ENCODE results near the gene BRSK1. TPM values are rescaled to one million over a fixed set of nuclear protein-coding genes. Genes with fewer than 3 reads are reported as not detected.

The BRSK1 gene
- total RNA-seq, 1 donor from 2014 or later, result 5.9 TPM

- Mint-ChIP-seq H3K27ac (no peak overlapping the region), H3K36me3 (ENCODE audit: low read depth) (peaks cover 1% of the 10 kb centered on the region), H3K27me3 (no peaks in the 10 kb centered on the region), H3K4me3 (no peak overlapping the region), H3K9me3 (no peaks in the 10 kb centered on the region), H3K4me1 (peaks cover 6% of the 10 kb centered on the region)
- no peak for DNase-seq
- intact Hi-C loops (cut with micrococcal nuclease), result no loop called here
Observed at GRCh38 chr19:55310498-55310897, 26.7 kb downstream of the BRSK1 start.

- H3K36me3 Mint-ChIP-seq (ENCODE audit: low read depth), result no peaks in the 10 kb centered on the region
- no peak for DNase-seq
- no peak overlapping the region for H3K4me3 Mint-ChIP-seq
- peaks cover 2% of the 10 kb centered on the region for H3K4me1 Mint-ChIP-seq
- intact Hi-C loops (cut with micrococcal nuclease), result no loop called here
- H3K9me3 Mint-ChIP-seq, result no peaks in the 10 kb centered on the region
- no peak overlapping the region for H3K27ac Mint-ChIP-seq
- no peaks in the 10 kb centered on the region for H3K27me3 Mint-ChIP-seq
Observed at GRCh38 chr19:55311397-55311796, 27.6 kb downstream of the BRSK1 start.

DNA sequence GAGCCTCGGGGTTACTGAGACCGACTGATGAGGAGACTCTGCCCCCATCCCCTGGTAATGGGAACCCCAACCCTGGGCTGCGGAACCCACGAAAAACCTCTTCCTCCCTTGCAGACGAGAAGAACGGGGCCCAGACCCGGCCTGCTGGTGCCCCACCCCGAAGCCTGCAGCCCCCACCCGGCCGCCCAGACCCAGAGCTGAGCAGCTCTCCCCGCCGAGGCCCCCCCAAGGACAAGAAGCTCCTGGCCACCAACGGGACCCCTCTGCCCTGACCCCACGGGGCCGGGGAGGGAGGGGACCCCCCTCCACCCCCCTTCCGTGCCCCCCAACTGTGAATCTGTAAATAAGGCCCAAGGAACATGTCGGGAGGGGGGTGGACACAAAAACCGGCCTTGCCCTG is 28.0 kb downstream of the BRSK1 start:
- no peaks in the 10 kb centered on the region for H3K27me3 Mint-ChIP-seq
- H3K4me3 Mint-ChIP-seq, result no peak overlapping the region
- intact Hi-C loops (cut with micrococcal nuclease), result no loop called here
- H3K4me1 Mint-ChIP-seq, result peaks cover 2% of the 10 kb centered on the region
- no peaks in the 10 kb centered on the region for H3K9me3 Mint-ChIP-seq
- H3K36me3 Mint-ChIP-seq (ENCODE audit: low read depth), result no peaks in the 10 kb centered on the region
- no peak overlapping the region for H3K27ac Mint-ChIP-seq
- no peak for DNase-seq

DNA sequence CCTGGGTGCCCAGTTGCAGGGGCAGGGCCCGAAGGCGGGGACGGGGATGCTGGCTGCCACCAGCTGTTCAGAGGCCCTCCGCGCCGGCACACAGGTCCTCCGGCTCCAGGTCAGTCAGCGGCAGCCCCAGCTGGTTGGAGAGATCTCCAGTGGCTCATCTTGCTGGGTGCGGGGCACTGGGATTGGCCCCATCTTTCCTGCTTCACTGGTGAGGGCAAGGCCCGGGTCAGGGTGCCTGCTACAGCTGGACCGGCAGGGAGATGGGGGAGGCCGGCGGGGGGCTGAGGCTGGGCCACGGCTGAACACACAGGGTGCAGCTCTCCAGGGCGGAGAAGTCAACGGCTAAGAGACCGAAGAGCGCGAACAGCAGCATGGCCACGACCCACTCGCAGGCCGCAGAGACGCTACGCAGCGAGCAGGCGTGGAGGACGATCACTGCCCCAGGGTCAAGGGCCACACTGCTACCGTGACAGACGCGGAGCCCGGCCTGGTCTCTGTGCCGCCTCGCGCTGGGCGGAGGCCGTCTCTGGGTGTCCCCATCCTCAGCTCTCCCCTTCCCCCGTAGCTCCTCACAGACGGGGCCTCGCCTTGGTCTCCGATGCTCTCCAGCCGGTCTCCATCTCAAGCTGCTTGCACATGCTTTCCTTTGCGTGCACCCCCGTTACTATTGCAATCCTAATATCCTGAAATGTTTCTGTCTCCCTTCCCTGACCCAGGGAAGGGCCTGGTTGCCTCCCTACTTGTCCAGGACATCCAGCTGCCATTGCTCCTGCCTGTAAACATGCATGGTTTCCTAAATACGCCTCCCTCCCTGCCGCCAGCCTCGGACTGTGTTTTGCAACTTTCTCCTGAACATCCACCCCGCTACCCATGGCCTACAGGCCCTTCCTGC is 29.1 kb downstream of the BRSK1 start:
- Mint-ChIP-seq H3K4me1 (peaks cover 2% of the 10 kb centered on the region), H3K4me3 (no peak overlapping the region), H3K9me3 (no peaks in the 10 kb centered on the region), H3K27ac (no peak overlapping the region), H3K27me3 (no peaks in the 10 kb centered on the region), H3K36me3 (ENCODE audit: low read depth) (no peaks in the 10 kb centered on the region)
- intact Hi-C loops (cut with micrococcal nuclease), result no loop called here
- DNase-seq, result no peak

- peaks cover 2% of the 10 kb centered on the region for H3K4me1 Mint-ChIP-seq
- H3K27me3 Mint-ChIP-seq, result no peaks in the 10 kb centered on the region
- no peak overlapping the region for H3K4me3 Mint-ChIP-seq
- intact Hi-C loops (cut with micrococcal nuclease), result no loop called here
- H3K36me3 Mint-ChIP-seq (ENCODE audit: low read depth), result no peaks in the 10 kb centered on the region
- no peak for DNase-seq
- H3K9me3 Mint-ChIP-seq, result no peaks in the 10 kb centered on the region
- no peak overlapping the region for H3K27ac Mint-ChIP-seq
Observed at GRCh38 chr19:55314396-55314795, 30.6 kb downstream of the BRSK1 start.

- Mint-ChIP-seq H3K9me3 (no peaks in the 10 kb centered on the region), H3K27me3 (no peaks in the 10 kb centered on the region), H3K27ac (no peak overlapping the region), H3K36me3 (ENCODE audit: low read depth) (no peaks in the 10 kb centered on the region), H3K4me1 (peaks cover 2% of the 10 kb centered on the region), H3K4me3 (no peak overlapping the region)
- DNase-seq, result no peak
- intact Hi-C loops (cut with micrococcal nuclease), result no loop called here
Observed at GRCh38 chr19:55315956-55316525, 32.2 kb downstream of the BRSK1 start.

DNA sequence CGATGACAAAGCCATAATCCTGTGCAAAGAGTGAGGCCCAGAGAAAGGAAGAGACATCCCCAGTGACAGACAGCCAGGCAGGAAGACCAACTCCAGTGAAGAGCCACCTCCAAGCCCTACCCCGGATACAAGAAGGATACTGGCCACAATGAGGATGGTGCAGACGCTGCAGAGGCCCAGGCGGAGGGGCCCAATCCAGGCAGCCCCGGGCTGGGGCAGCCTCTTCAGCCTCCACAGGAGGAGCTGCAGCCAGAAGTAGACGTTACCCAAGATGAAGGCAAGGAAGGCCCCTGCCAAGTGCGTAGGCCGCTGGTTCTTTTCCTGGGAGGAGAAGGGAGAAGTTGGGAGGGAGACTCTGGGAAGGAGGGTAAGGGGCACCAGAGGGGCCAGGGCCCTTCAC is 32.8 kb downstream of the BRSK1 start:
- Mint-ChIP-seq H3K9me3 (no peaks in the 10 kb centered on the region), H3K4me3 (no peak overlapping the region), H3K27me3 (peaks cover 2% of the 10 kb centered on the region), H3K4me1 (peaks cover 3% of the 10 kb centered on the region), H3K36me3 (ENCODE audit: low read depth) (no peaks in the 10 kb centered on the region), H3K27ac (no peak overlapping the region)
- no peak for DNase-seq
- intact Hi-C loops (cut with micrococcal nuclease), result no loop called here

GRCh38 chr19:55319785-55320184 is 36.0 kb downstream of the BRSK1 start:
- no peaks in the 10 kb centered on the region for H3K9me3 Mint-ChIP-seq
- no peak overlapping the region for H3K27ac Mint-ChIP-seq

GRCh38 chr19:55320844-55321419 is 37.1 kb downstream of the BRSK1 start:
- Mint-ChIP-seq H3K9me3 (no peaks in the 10 kb centered on the region), H3K36me3 (ENCODE audit: low read depth) (no peaks in the 10 kb centered on the region), H3K27ac (no peak overlapping the region), H3K27me3 (peaks cover 10% of the 10 kb centered on the region), H3K4me3 (no peak overlapping the region), H3K4me1 (peaks cover 5% of the 10 kb centered on the region)
- no peak for DNase-seq
- intact Hi-C loops (cut with micrococcal nuclease), result no loop called here

More at GRCh38 chr19:55319785-55320184, 36.0 kb downstream of the BRSK1 start:
- Mint-ChIP-seq H3K4me1 (peaks cover 7% of the 10 kb centered on the region), H3K4me3 (no peak overlapping the region), H3K27me3 (peaks cover 10% of the 10 kb centered on the region), H3K36me3 (ENCODE audit: low read depth) (no peaks in the 10 kb centered on the region)
- intact Hi-C loops (cut with micrococcal nuclease), result no loop called here
- no peak for DNase-seq

DNA sequence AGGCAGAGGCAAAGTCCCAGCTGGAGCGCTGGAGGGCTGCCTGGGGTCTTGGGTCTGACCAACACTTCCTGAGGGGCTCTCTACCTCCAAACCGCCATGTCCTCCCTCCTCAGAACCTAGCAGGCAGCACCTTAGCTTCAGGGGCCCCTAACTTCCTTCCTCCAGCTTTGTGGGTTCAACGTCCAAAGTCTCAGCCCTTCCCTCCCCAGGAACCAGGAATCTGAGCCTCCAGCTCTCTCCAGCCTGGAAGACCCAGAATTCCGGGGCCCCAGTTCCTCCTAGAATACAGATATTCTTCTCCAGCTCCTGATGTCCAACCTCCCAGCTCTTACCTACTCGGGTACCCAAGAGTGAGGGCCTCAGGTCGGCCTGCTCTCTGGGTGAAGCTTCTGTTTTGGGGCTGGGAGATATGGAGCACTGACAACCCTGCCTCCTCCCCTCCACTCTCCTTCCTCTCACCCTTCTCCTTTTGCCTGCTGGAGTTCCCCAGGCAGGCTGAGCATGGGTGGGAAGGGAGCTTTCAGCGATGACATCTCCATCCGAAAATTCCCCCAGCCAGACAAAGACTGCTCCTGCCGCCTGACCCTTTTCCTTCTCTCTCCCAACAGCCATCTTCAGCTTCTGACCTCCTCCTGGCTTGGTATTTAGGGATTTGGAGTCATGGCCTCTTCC is 37.8 kb downstream of the BRSK1 start:
- H3K27ac Mint-ChIP-seq, result no peak overlapping the region
- peaks cover 5% of the 10 kb centered on the region for H3K4me1 Mint-ChIP-seq
- intact Hi-C loops (cut with micrococcal nuclease), result no loop called here
- DNase-seq, result no peak
- no peaks in the 10 kb centered on the region for H3K36me3 Mint-ChIP-seq (ENCODE audit: low read depth)
- no peaks in the 10 kb centered on the region for H3K9me3 Mint-ChIP-seq
- peaks cover 12% of the 10 kb centered on the region for H3K27me3 Mint-ChIP-seq
- no peak overlapping the region for H3K4me3 Mint-ChIP-seq

- H3K27ac Mint-ChIP-seq, result no peak overlapping the region
- no peaks in the 10 kb centered on the region for H3K9me3 Mint-ChIP-seq
- intact Hi-C loops (cut with micrococcal nuclease), result no loop called here
- no peaks in the 10 kb centered on the region for H3K36me3 Mint-ChIP-seq (ENCODE audit: low read depth)
- no peak overlapping the region for H3K4me3 Mint-ChIP-seq
- H3K4me1 Mint-ChIP-seq, result peaks cover 5% of the 10 kb centered on the region
- peaks cover 12% of the 10 kb centered on the region for H3K27me3 Mint-ChIP-seq
- DNase-seq, result no peak
Observed at GRCh38 chr19:55322204-55322885, 38.5 kb downstream of the BRSK1 start.

DNA sequence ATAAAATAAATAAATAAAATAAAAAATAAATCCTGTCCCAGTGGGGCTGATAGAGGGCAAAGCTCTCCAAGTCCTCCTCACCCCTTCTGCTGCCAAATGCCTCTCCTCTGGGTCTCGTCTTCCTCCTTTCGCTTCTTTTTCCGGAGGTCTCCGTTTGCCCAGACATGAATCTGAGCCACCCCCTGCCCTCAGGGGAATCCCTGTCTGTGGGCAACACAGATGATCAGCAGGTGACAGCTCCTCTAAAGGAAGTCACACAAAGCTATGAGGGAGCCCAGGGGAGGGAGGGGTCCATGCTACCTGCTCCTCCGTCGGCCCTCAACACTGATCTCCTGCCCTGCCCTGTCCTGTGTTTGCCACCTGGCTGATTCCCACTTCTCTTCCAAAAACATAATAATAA is 40.9 kb downstream of the BRSK1 start:
- DNase-seq, result no peak
- Mint-ChIP-seq H3K4me3 (no peak overlapping the region), H3K4me1 (peaks cover 5% of the 10 kb centered on the region), H3K36me3 (ENCODE audit: low read depth) (no peaks in the 10 kb centered on the region), H3K27ac (no peak overlapping the region), H3K27me3 (peaks cover 16% of the 10 kb centered on the region), H3K9me3 (no peaks in the 10 kb centered on the region)
- intact Hi-C loops (cut with micrococcal nuclease), result no loop called here

DNA sequence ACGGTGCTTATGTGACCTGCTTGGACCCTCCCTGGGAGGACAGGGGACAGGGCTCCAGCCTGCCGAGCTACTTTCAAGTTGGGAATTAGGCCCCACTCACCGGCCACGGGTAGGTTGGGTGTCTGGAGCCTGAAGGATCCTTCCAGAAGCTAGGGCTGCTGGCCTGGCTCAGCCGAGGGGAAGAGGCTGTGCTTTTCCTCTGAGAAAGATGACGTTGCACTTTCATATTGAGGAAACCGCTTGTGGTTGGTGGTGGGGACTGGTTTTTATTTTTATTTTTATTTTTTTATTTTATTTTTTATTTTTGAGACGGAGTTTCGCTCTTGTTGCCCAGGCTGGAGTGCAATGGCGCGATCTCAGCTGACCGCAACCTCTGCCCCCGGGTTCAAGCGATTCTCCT is 41.4 kb downstream of the BRSK1 start, which contains the start of gene TMEM150B:
TMEM150B (minus strand) TSS at position 170 of the 400 bp plus-strand sequence. CDS start 4,305 bp downstream, outside the sequence.
- H3K27me3 Mint-ChIP-seq, result peaks cover 16% of the 10 kb centered on the region
- no peaks in the 10 kb centered on the region for H3K36me3 Mint-ChIP-seq (ENCODE audit: low read depth)

More for the DNA sequence above, 41.4 kb downstream of the BRSK1 start, which contains the start of gene TMEM150B:
- Mint-ChIP-seq H3K4me3 (no peak within 1 kb of the TSS), H3K27ac (peak within 1 kb of the TSS; percentile 25), H3K9me3 (no peaks in the 10 kb centered on the region), H3K4me1 (peaks cover 5% of the 10 kb centered on the region)
- intact Hi-C loops (cut with micrococcal nuclease), result no loop called here
- DNase-seq, result no peak
